HL-60 (cell line): Measurements from ENCODE around the gene C1QTNF3.

Experiments
- DNase-seq, 2 experiments: peaks; one replicate each; pipeline ENCODE4 v3.0.0-alpha.2; 2010 to 2020; ENCODE audit warnings: low read depth in 1 of 2, low spot score in 1 of 2
- H3K27ac ChIP-seq: fragments of 250-450 bp; sonication (Bioruptor Pico); replicated peaks from 2 replicates; pipeline ENCODE4 v1.5.1; 2020; ENCODE audit warnings: mild to moderate bottlenecking, moderate library complexity
- H3K27me3 ChIP-seq: fragments of 250-450 bp; sonication (Bioruptor Pico); 2 replicates; pipeline ENCODE4 v1.5.1; 2021; ENCODE audit warnings: mild to moderate bottlenecking, moderate library complexity; ENCODE audit not compliant: insufficient read depth, poor library complexity, severe bottlenecking
- H3K4me3 ChIP-seq: replicated peaks from 2 replicates; pipeline ENCODE4 v1.5.1; 2011; ENCODE audit warnings: mild to moderate bottlenecking, control low read depth, low read length; ENCODE audit not compliant: insufficient read depth
- GABPA ChIP-seq: IDR thresholded peaks from 2 replicates; pipeline ENCODE4 v1.6.1; 2012; ENCODE audit warnings: low read depth
- POLR2AphosphoS5 ChIP-seq: IDR thresholded peaks from 2 replicates; pipeline ENCODE4 v1.6.1; 2012; ENCODE audit warnings: low read depth
- SPI1 ChIP-seq: IDR thresholded peaks from 2 replicates; pipeline ENCODE4 v1.6.1; 2012; ENCODE audit warnings: low read depth, mild to moderate bottlenecking, borderline replicate concordance
- TF ChIP-seq, protein P1 (sequence below): IDR thresholded peaks from one replicate; pipeline ENCODE4 v1.5.1; 2011; ENCODE audit warnings: low read length, control low read depth, inconsistent platforms; ENCODE audit not compliant: insufficient read depth
- TF ChIP-seq, protein P2 (sequence below): IDR thresholded peaks from 2 replicates; pipeline ENCODE4 v1.6.1; 2012; ENCODE audit warnings: low read depth; ENCODE audit not compliant: insufficient replicate concordance

Gene C1QTNF3

DNA sequence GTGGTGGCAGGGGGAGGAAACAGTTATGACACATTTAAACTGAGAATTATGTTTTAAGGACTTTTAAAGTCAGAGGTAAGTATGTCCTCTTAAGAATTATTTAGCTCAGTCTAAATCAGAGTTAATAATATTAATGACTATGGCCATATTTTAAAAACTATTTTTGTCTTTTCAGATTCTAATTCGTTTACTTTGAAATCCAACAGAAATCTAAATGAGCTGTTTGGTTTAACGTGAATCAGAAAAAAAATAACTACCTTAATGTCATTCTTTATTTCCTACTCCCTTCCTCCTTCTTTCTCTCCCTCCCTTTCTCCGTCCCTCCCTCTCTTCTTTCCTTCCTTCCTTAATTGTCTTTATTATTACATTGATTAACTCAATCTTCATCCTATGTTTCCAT, 14.7 kb downstream of the C1QTNF3 start:
- Histone ChIP-seq H3K27me3 (no peaks in the 10 kb centered on the region), H3K4me3 (no peak overlapping the region), H3K27ac (no peak overlapping the region)
- DNase-seq = no peak
- TF ChIP-seq SPI1 = no peak
- TF ChIP-seq, protein P1, sequence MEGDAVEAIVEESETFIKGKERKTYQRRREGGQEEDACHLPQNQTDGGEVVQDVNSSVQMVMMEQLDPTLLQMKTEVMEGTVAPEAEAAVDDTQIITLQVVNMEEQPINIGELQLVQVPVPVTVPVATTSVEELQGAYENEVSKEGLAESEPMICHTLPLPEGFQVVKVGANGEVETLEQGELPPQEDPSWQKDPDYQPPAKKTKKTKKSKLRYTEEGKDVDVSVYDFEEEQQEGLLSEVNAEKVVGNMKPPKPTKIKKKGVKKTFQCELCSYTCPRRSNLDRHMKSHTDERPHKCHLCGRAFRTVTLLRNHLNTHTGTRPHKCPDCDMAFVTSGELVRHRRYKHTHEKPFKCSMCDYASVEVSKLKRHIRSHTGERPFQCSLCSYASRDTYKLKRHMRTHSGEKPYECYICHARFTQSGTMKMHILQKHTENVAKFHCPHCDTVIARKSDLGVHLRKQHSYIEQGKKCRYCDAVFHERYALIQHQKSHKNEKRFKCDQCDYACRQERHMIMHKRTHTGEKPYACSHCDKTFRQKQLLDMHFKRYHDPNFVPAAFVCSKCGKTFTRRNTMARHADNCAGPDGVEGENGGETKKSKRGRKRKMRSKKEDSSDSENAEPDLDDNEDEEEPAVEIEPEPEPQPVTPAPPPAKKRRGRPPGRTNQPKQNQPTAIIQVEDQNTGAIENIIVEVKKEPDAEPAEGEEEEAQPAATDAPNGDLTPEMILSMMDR = no peak
- TF ChIP-seq, protein P2, sequence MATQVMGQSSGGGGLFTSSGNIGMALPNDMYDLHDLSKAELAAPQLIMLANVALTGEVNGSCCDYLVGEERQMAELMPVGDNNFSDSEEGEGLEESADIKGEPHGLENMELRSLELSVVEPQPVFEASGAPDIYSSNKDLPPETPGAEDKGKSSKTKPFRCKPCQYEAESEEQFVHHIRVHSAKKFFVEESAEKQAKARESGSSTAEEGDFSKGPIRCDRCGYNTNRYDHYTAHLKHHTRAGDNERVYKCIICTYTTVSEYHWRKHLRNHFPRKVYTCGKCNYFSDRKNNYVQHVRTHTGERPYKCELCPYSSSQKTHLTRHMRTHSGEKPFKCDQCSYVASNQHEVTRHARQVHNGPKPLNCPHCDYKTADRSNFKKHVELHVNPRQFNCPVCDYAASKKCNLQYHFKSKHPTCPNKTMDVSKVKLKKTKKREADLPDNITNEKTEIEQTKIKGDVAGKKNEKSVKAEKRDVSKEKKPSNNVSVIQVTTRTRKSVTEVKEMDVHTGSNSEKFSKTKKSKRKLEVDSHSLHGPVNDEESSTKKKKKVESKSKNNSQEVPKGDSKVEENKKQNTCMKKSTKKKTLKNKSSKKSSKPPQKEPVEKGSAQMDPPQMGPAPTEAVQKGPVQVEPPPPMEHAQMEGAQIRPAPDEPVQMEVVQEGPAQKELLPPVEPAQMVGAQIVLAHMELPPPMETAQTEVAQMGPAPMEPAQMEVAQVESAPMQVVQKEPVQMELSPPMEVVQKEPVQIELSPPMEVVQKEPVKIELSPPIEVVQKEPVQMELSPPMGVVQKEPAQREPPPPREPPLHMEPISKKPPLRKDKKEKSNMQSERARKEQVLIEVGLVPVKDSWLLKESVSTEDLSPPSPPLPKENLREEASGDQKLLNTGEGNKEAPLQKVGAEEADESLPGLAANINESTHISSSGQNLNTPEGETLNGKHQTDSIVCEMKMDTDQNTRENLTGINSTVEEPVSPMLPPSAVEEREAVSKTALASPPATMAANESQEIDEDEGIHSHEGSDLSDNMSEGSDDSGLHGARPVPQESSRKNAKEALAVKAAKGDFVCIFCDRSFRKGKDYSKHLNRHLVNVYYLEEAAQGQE = no peak

- TF ChIP-seq, protein P1 = no peak
- TF ChIP-seq SPI1 = no peak
- TF ChIP-seq POLR2AphosphoS5 = no peak
- no peak for TF ChIP-seq GABPA
- TF ChIP-seq, protein P2 = no peak
- H3K27me3 ChIP-seq = no peaks in the 10 kb centered on the region
- DNase-seq = no peak
These were observed 16.8 kb downstream of the C1QTNF3 start for GRCh38 chr5:34026089-34026761.

GRCh38 chr5:34022121-34022705, 20.8 kb downstream of the C1QTNF3 start:
- DNase-seq = no peak
- Histone ChIP-seq H3K4me3 (no peak overlapping the region), H3K27ac (peak overlapping the region; percentile 35), H3K27me3 (no peaks in the 10 kb centered on the region)
- no peak for TF ChIP-seq SPI1
- TF ChIP-seq, protein P2 = no peak
- no peak for TF ChIP-seq POLR2AphosphoS5
- TF ChIP-seq GABPA = no peak
- TF ChIP-seq, protein P1 = no peak

More at GRCh38 chr5:34026089-34026761, 16.8 kb downstream of the C1QTNF3 start:
- Histone ChIP-seq H3K4me3 (no peak overlapping the region), H3K27ac (no peak overlapping the region)
